K562 treated with DMSO at 1 percent for 48 hours (cell line): ENCODE results near the gene GAB4. TPM values are rescaled to one million over a fixed set of nuclear protein-coding genes. Genes with fewer than 3 reads are reported as not detected.

Source experiments
- total RNA-seq: library from RNA; unstranded; fragments of 300-600 nt; gene quantifications from 2 replicates; pipeline ENCODE4 v1.2.3, GENCODE V29; 2022; ENCODE audit warnings: low replicate concordance; ENCODE audit errors: extremely low read depth

GAB4 gene, protein sequence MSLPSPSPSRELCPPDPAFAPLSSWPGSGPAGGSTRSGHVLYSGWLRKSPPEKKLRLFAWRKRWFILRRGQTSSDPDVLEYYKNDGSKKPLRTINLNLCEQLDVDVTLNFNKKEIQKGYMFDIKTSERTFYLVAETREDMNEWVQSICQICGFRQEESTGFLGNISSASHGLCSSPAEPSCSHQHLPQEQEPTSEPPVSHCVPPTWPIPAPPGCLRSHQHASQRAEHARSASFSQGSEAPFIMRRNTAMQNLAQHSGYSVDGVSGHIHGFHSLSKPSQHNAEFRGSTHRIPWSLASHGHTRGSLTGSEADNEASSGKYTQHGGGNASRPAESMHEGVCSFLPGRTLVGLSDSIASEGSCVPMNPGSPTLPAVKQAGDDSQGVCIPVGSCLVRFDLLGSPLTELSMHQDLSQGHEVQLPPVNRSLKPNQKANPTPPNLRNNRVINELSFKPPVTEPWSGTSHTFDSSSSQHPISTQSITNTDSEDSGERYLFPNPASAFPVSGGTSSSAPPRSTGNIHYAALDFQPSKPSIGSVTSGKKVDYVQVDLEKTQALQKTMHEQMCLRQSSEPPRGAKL
- not detected in 2 replicates for total RNA-seq

DNA sequence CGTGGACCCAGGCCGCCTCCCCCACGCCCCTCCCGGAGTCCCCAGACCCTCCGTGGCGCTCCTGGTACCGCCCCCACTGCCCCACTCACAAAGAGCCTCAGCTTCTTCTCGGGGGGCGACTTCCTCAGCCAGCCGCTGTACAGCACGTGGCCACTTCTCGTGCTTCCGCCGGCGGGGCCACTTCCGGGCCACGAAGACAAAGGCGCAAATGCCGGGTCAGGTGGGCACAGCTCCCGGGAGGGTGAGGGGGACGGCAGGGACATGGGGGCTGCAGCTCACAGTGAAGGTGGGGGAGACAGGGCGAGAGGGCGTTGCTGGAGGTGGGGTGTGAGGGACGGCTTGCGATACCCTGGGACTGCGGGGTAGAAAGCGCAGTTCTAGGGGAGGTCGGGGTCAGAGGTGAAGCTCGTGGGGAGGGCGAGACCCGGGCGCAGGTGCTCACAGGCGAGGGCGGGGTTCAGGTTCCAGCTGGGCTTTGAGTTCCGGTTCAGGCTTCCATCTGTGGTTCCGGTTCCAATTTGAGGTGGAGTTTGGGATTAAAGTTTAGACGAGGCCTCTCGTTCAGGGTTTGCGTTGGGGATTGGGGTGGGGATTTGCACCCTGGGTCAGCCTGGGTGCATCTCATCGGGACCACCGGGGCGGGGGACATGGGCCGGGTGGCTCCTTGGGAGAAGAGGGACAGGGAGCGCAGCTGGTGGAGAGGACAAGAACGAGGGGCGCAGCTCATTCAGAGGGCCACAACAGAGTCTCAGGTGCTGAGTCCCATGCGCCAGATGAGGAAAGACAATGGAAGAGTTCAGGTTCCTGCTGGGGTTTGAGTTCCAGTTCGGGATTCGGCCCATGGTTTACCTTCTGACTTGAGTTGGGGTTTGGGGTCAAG is at the start of gene GAB4:
GAB4 (minus strand) TSS at position 371 of the 880 bp plus-strand sequence; CDS start at position 263, 108 bp downstream.

Other genes with a start within 250 kb of the GAB4 start
- gene XKR3, start 182.8 kb downstream of the GAB4 start, total RNA-seq: not detected in 2 replicates
- gene IL17RA, start 76.8 kb upstream of the GAB4 start, total RNA-seq: not detected in 2 replicates
- not detected in 2 replicates for gene TMEM121B, start 113.1 kb upstream of the GAB4 start, total RNA-seq
- not detected in 2 replicates for gene HDHD5, start 151.1 kb upstream of the GAB4 start, total RNA-seq
- gene ADA2, start 211.2 kb upstream of the GAB4 start, total RNA-seq: not detected in 2 replicates